Endothelial cell of umbilical vein (primary cell): ENCODE results near the gene CPNE6. TPM values are rescaled to one million over a fixed set of nuclear protein-coding genes. Genes with fewer than 3 reads are reported as not detected.
"Not testable (repeated sequence)": the region's sequence is repeated elsewhere in the genome, so short reads cannot be mapped to it uniquely, and the experiment has no call there.

ENCODE experiments used
- BruUV-seq: library from RNA; stranded (reverse); fragments of 400-500 nt; replicated peaks from 2 replicates; lab custom pipeline; 2021; lab: Mats Ljungman, UMichigan
- CTCF ChIA-PET: fragments of 300-600, 350-600 bp; sonication (Branson Sonifier 250); formaldehyde crosslinking; loops from one replicate; lab custom pipeline; 2021; ENCODE audit warnings: antibody characterized with exemption, inconsistent platforms; lab: Charles Lee
- POLR2A ChIA-PET: fragments of 300-600, 350-600 bp; sonication (Branson Sonifier 250); formaldehyde crosslinking; loops from one replicate; lab custom pipeline; 2021; ENCODE audit warnings: antibody characterized with exemption, inconsistent platforms; lab: Charles Lee
- DNase-seq: peaks from one replicate; pipeline ENCODE4 v3.0.0-alpha.2; 2011; ENCODE audit warnings: low read depth, low spot score
- FAIRE-seq: peaks from 2 replicates; lab custom pipeline; 2011; peaks lifted over from hg19 to GRCh38; lab: Jason Lieb, UNC
- H2AFZ ChIP-seq: 2 replicates; pipeline ENCODE4 v1.6.0; 2012; ENCODE audit warnings: low read depth, low read length, control low read depth, inconsistent platforms
- H3K27ac ChIP-seq: 2 replicates; pipeline ENCODE4 v1.5.1; 2011; ENCODE audit warnings: low read depth, mild to moderate bottlenecking, control low read depth, low read length, moderate library complexity; ENCODE audit not compliant: insufficient read depth
- H3K27me3 ChIP-seq, 2 experiments: 2 replicates each; pipeline versions ENCODE4 v1.6.0 to v1.6.1; 2011; ENCODE audit warnings: low read length in 2 of 2, mixed read lengths in 1 of 2; ENCODE audit not compliant: control insufficient read depth in 2 of 2, insufficient read depth in 2 of 2
- H3K36me3 ChIP-seq, 2 experiments: 2 replicates in 1 of 2; 3 replicates in 1 of 2; pipeline ENCODE4 v1.5.1; 2011; ENCODE audit warnings: low read length in 2 of 2, mild to moderate bottlenecking in 1 of 2, moderate library complexity in 1 of 2; ENCODE audit not compliant: control insufficient read depth in 2 of 2, insufficient read depth in 2 of 2; ENCODE audit errors: extremely low read depth in 1 of 2
- H3K4me1 ChIP-seq: 3 replicates; pipeline ENCODE4 v1.5.1; 2011; ENCODE audit warnings: mild to moderate bottlenecking, low read length; ENCODE audit not compliant: control insufficient read depth, insufficient read depth; ENCODE audit errors: extremely low read depth
- H3K4me2 ChIP-seq: 2 replicates; pipeline ENCODE4 v1.6.1; 2011; ENCODE audit warnings: low read length, control low read depth, mixed read lengths; ENCODE audit not compliant: insufficient read depth
- H3K4me3 ChIP-seq, 3 experiments: fragments of 200-600 bp in 1 of 3; sonication (generic), shearing (Covaris generic) in 1 of 3; replicated peaks in 1 of 3; 2 replicates each; pipeline ENCODE4 v1.5.1; 2011 to 2016; ENCODE audit warnings: control low read depth in 3 of 3, low read length in 3 of 3, mild to moderate bottlenecking in 2 of 3, inconsistent platforms in 1 of 3, low read depth in 1 of 3, moderate library complexity in 1 of 3; ENCODE audit not compliant: insufficient read depth in 1 of 3
- H3K79me2 ChIP-seq: 2 replicates; pipeline ENCODE4 v1.6.0; 2012; ENCODE audit warnings: low read length, inconsistent platforms; ENCODE audit not compliant: control insufficient read depth, insufficient read depth
- H3K9ac ChIP-seq: replicated peaks from 2 replicates; pipeline ENCODE3; 2011; ENCODE audit warnings: low read length, control low read depth; ENCODE audit not compliant: insufficient read depth; ENCODE audit errors: extremely low read depth
- H3K9me1 ChIP-seq: replicated peaks from 3 replicates; pipeline ENCODE4 v1.6.0; 2011; ENCODE audit warnings: mild to moderate bottlenecking, low read length; ENCODE audit not compliant: control insufficient read depth, insufficient read depth; ENCODE audit errors: extremely low read depth
- H3K9me3 ChIP-seq: replicated peaks from 2 replicates; pipeline ENCODE4 v1.5.1; 2012; ENCODE audit warnings: low read length, inconsistent platforms; ENCODE audit not compliant: control insufficient read depth, insufficient read depth
- H4K20me1 ChIP-seq: replicated peaks from 2 replicates; pipeline ENCODE3; 2011; ENCODE audit warnings: mild to moderate bottlenecking, low read length; ENCODE audit not compliant: control insufficient read depth, insufficient read depth; ENCODE audit errors: extremely low read depth
- EZH2 ChIP-seq: IDR thresholded peaks from 2 replicates; pipeline ENCODE4 v1.6.1; 2012; ENCODE audit warnings: borderline replicate concordance, low read depth, mild to moderate bottlenecking, moderate library complexity, low read length, inconsistent platforms; ENCODE audit not compliant: severe bottlenecking
- GATA2 ChIP-seq: IDR thresholded peaks from 2 replicates; pipeline ENCODE4 v1.7.0; 2011; ENCODE audit warnings: low read depth, mild to moderate bottlenecking, moderate library complexity, mixed read lengths, low read length; ENCODE audit not compliant: insufficient read length, insufficient read depth
- JUN ChIP-seq: IDR thresholded peaks from 2 replicates; pipeline ENCODE4 v1.6.1; 2011; ENCODE audit warnings: borderline replicate concordance, low read depth; ENCODE audit not compliant: insufficient read length, insufficient read depth
- MAX ChIP-seq: IDR thresholded peaks from 2 replicates; pipeline ENCODE4 v1.6.1; 2011; ENCODE audit not compliant: insufficient read depth, insufficient read length
- MYC ChIP-seq: IDR thresholded peaks from one replicate; pipeline ENCODE4 v1.6.1; 2011; ENCODE audit warnings: mild to moderate bottlenecking, low read depth, low read length
- POLR2A ChIP-seq: IDR thresholded peaks from 2 replicates; pipeline ENCODE4 v1.6.1; 2012; ENCODE audit warnings: low read depth, mild to moderate bottlenecking, control low read depth, low read length
- POLR2AphosphoS5 ChIP-seq: IDR thresholded peaks from 2 replicates; pipeline ENCODE4 v1.6.1; 2012; ENCODE audit warnings: low read depth, mild to moderate bottlenecking, control low read depth, low read length, moderate library complexity; ENCODE audit not compliant: insufficient read depth
- dilution Hi-C: fragments of 300-500 bp; cut with MboI; formaldehyde crosslinking; loops from one replicate; pipeline ENCODE4 v1.15.0; 2019; ENCODE audit warnings: low sequenced_read_pairs; ENCODE audit not compliant: extremely low pct_ligation_motif_present
- intact Hi-C: fragments of 100-400 bp; cut with micrococcal nuclease; formaldehyde crosslinking; loops from one replicate; pipeline ENCODE4 v1.10.0; 2022
- polyA plus RNA-seq, 4 experiments: library from polyadenylated mRNA; depleted of rRNA in 3 of 4; stranded (reverse) in 3 of 4; unstranded in 1 of 4; fragments of >200 nt; gene quantifications; 2 replicates each; pipeline versions ENCODE4 v1.2.1 to v1.2.3, GENCODE V29; 2011 to 2012; ENCODE audit warnings: missing spikeins in 1 of 4
- total RNA-seq: library from RNA; stranded (reverse); gene quantifications from 2 replicates; pipeline ENCODE4 v1.2.3, GENCODE V29; 2021

The CPNE6 gene
- total and polyA plus RNA-seq, 2 donors (not counting 3 experiments of a cell fraction or from before 2014, with no cell fraction given): not detected

GRCh38 chr14:24042746-24043145 is 28.6 kb upstream of the CPNE6 start:
- H3K27me3 ChIP-seq: peaks cover under 1 to 5% of the 10 kb centered on the region in 2 experiments
- no peak overlapping the region for H2AFZ ChIP-seq
- CTCF ChIA-PET: interaction anchor here (1.5 to 1.9 kb wide), 2 partner anchors 10 to 16 kb away, joined by 5 to 8 read pairs; no protein-coding TSS in a partner anchor
- TF ChIP-seq EZH2: no peak
- no peak for TF ChIP-seq POLR2AphosphoS5
- no peak for TF ChIP-seq MYC
- no peak for TF ChIP-seq JUN
- no peak for TF ChIP-seq GATA2
- TF ChIP-seq POLR2A: no peak
- TF ChIP-seq MAX: no peak
- intact Hi-C loops: no loop called here
- dilution Hi-C loops: no loop called here
- no peak overlapping the region for H3K4me3 ChIP-seq
- no peak for FAIRE-seq
- H3K4me2 ChIP-seq: no peak overlapping the region
- H4K20me1 ChIP-seq: no peaks in the 10 kb centered on the region
- H3K9ac ChIP-seq: no peak overlapping the region
- H3K79me2 ChIP-seq: no peaks in the 10 kb centered on the region
- H3K27ac ChIP-seq: no peak overlapping the region
- no peaks in the 10 kb centered on the region for H3K4me1 ChIP-seq
- no TSS peak for BruUV-seq
- H3K9me3 ChIP-seq: no peaks in the 10 kb centered on the region
- DNase-seq: no peak
- H3K9me1 ChIP-seq: no peaks in the 10 kb centered on the region
- H3K36me3 ChIP-seq: no peaks in the 10 kb centered on the region
- POLR2A ChIA-PET: no interaction called here

GRCh38 chr14:24049002-24049401 is 22.4 kb upstream of the CPNE6 start:
- H3K27ac ChIP-seq, POLR2A ChIA-PET, intact Hi-C loops, H3K9me1 ChIP-seq, FAIRE-seq, H3K9me3 ChIP-seq, H4K20me1 ChIP-seq, H3K4me3 ChIP-seq, dilution Hi-C loops, H2AFZ ChIP-seq, H3K36me3 ChIP-seq, H3K9ac ChIP-seq, H3K4me2 ChIP-seq, BruUV-seq, CTCF ChIA-PET, H3K79me2 ChIP-seq, DNase-seq: not testable (repeated sequence)
- H3K4me1 ChIP-seq: peaks cover 12% of the 10 kb centered on the region
- H3K27me3 ChIP-seq: peaks cover 11 to 17% of the 10 kb centered on the region in 2 experiments

- dilution Hi-C loops, H3K4me2 ChIP-seq, BruUV-seq, POLR2A ChIA-PET, H3K79me2 ChIP-seq, intact Hi-C loops, H3K9me3 ChIP-seq, H3K36me3 ChIP-seq, H3K4me3 ChIP-seq, H3K9me1 ChIP-seq, H3K27ac ChIP-seq, H3K9ac ChIP-seq, H2AFZ ChIP-seq, H4K20me1 ChIP-seq, DNase-seq, FAIRE-seq: not testable (repeated sequence)
- CTCF ChIA-PET: interaction anchor here (1.2 to 2.1 kb wide), 2 partner anchors 15 to 110 kb away, joined by 3 to 6 read pairs; partner anchors contain the start of gene IRF9
- peaks cover 12% of the 10 kb centered on the region for H3K4me1 ChIP-seq
- H3K27me3 ChIP-seq: peaks cover 9 to 17% of the 10 kb centered on the region in 2 experiments
These were observed 20.6 kb upstream of the CPNE6 start for GRCh38 chr14:24050753-24051152.
